CD4-positive, alpha-beta memory T cell (primary cell): ENCODE measurements around the gene TBC1D23. TPM values are rescaled to one million over a fixed set of nuclear protein-coding genes. Genes with fewer than 3 reads are reported as not detected.

ENCODE experiments used
- CTCF ChIA-PET: fragments of 350-600 bp; sonication (Branson Sonifier 250); formaldehyde crosslinking; loops from one replicate; lab custom pipeline; 2021; ENCODE audit warnings: inconsistent platforms; ENCODE audit not compliant: partially characterized antibody; lab: Charles Lee
- POLR2A ChIA-PET: fragments of 350-600 bp; sonication (Branson Sonifier 250); formaldehyde crosslinking; loops from one replicate; lab custom pipeline; 2021; ENCODE audit not compliant: partially characterized antibody; lab: Charles Lee
- DNase-seq, 5 donors: peaks; one replicate each; pipeline versions ENCODE4 v3.0.0 to v3.0.0-alpha.2; 2020 to 2022; ENCODE audit warnings: mixed read lengths in 1 of 5
- H3K27ac ChIP-seq: one replicate; pipeline ENCODE4 v1.7.0; 2013; ENCODE audit warnings: low read depth, low read length
- H3K27me3 ChIP-seq: 2 replicates; pipeline ENCODE4 v1.7.0; 2013; ENCODE audit warnings: mild to moderate bottlenecking, low read length, moderate library complexity; ENCODE audit not compliant: insufficient read depth
- H3K36me3 ChIP-seq: 2 replicates; pipeline ENCODE4 v1.7.0; 2013; ENCODE audit warnings: mild to moderate bottlenecking, low read length, moderate library complexity; ENCODE audit not compliant: insufficient read depth
- H3K4me1 ChIP-seq: 2 replicates; pipeline ENCODE4 v1.7.0; 2013; ENCODE audit warnings: mild to moderate bottlenecking, low read length, moderate library complexity; ENCODE audit not compliant: insufficient read depth
- H3K4me3 ChIP-seq, 2 donors: one replicate each; pipeline ENCODE4 v1.7.0; 2013; ENCODE audit warnings: low read length in 2 of 2, mild to moderate bottlenecking in 1 of 2
- H3K9me3 ChIP-seq, 2 donors: one replicate each; pipeline ENCODE4 v1.7.0; 2013; ENCODE audit warnings: low read length in 2 of 2, control low read depth in 1 of 2; ENCODE audit not compliant: control insufficient read depth in 1 of 2
- H3K27ac Mint-ChIP-seq, 7 donors: one replicate each; pipeline ENCODE4 v1.8.0; 2020 to 2021; ENCODE audit warnings: mixed read lengths in 7 of 7, mild to moderate bottlenecking in 6 of 7, inconsistent platforms in 3 of 7, moderate library complexity in 3 of 7
- H3K27me3 Mint-ChIP-seq, 2 donors: one replicate each; pipeline ENCODE4 v1.8.0; 2020 to 2021; ENCODE audit warnings: mixed read lengths in 2 of 2
- H3K36me3 Mint-ChIP-seq, 2 donors: one replicate each; pipeline ENCODE4 v1.8.0; 2020 to 2021; ENCODE audit warnings: mixed read lengths in 2 of 2, inconsistent platforms in 1 of 2, mild to moderate bottlenecking in 1 of 2
- H3K4me1 Mint-ChIP-seq, 4 donors: one replicate each; pipeline ENCODE4 v1.8.0; 2020 to 2021; ENCODE audit warnings: mixed read lengths in 4 of 4, mild to moderate bottlenecking in 1 of 4
- H3K4me3 Mint-ChIP-seq, 8 donors: one replicate each; pipeline ENCODE4 v1.8.0; 2020 to 2021; ENCODE audit warnings: mixed read lengths in 8 of 8, mild to moderate bottlenecking in 7 of 8, moderate library complexity in 6 of 8, inconsistent platforms in 3 of 8
- H3K9me3 Mint-ChIP-seq, 8 donors: one replicate each; pipeline ENCODE4 v1.8.0; 2020 to 2021; ENCODE audit warnings: mixed read lengths in 8 of 8, mild to moderate bottlenecking in 5 of 8, inconsistent platforms in 3 of 8, moderate library complexity in 1 of 8
- intact Hi-C: fragments of 100-400 bp; cut with micrococcal nuclease; formaldehyde crosslinking; loops from one replicate; pipeline ENCODE4 v1.15.1; 2023
- polyA plus RNA-seq, 2 donors: library from polyadenylated mRNA; unstranded; fragments of 300-500 nt; fragmentation: Illumina TruSeq; gene quantifications; one replicate each; pipeline ENCODE4 v1.2.3, GENCODE V29; 2021
- total RNA-seq, 2 experiments: library from RNA; stranded (reverse); gene quantifications; one replicate each; pipeline ENCODE4 v1.2.3, GENCODE V29; 2021

Gene TBC1D23
- total RNA-seq (10 to 100 TPM; 43.3 to 44.9 TPM), polyA plus RNA-seq (10 to 100 TPM; 13.9 to 19.0 TPM)

DNA sequence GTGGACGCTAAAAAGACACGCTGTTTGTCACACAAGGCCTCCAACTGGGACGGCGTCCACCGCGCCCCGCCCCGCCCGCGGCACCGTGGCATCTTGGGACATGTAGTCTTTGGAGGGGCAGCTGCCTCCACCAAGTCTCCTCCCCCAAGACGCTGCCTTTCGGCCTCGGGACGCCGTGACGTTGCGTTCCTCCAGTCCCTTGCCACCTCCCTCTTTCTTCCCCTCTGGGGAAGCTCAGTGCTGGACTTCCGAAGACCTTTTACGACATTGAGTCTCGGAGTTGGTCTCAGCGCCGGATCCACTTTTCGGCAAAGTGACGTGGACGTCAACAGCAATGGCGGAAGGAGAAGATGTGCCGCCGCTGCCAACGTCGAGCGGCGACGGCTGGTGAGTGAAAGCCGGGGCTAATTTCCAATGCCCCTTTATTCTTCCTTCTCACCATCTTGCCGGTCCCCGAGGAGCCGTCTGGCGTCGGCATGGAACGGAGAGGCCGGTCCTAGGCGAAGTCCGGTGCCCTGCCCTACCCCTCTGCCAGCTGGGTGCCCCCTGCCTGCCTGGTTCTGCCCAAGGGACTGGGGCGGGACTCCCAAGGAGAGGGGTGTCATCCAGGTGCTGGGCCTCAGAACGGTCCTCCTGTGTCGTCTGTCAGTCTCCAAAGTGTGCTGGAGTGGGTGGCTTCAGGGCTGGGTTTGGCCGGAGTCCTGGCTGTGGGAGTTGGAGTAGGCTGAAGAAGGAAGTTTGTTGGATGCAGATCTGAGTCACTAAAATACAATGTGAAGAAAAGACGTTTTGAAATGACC is at the start of gene TBC1D23:
TSS of gene TBC1D23 (plus strand) at position 308 of the 800 bp plus-strand sequence. CDS start at position 335, 27 bp downstream.
- CTCF ChIA-PET: interaction anchor here (0.9 to 2.0 kb wide), 6 partner anchors 8 to 452 kb away, joined by 3 to 6 read pairs (median 4); partner anchors contain the start of genes LNP1 and TOMM70

DNA sequence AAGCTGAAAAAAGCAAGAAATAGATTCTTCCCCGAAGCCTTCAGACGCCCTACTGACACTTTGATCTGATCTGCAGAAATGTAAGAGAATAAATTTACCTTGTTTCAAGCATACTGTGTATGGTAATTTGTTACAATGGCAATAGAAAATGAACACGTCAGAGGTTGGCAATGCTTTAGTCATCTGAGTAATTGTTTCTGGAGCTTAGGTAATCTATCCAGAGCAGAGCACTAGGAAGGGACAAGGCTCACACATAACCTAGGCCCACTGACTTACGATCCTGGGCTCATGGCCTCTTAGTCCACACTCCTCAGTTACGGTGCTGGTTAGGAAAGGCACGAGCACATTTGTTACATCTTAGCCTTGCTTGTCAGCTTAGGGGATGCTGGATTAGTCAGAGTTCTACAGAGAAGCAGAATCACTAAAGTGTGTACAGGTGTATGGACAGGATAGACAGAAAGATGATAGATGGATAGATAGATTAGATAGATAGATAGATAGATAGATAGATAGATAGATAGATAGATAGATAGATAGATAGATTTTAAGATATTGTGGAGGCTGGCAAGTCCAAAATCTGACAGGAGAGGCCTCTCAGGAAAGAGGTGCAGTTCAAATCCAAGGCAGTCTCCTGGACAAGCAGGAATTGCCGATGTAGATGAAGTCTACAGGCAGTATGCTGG is 46.8 kb upstream of the TBC1D23 start:
- ChIA-PET CTCF (no interaction called here), POLR2A (no interaction called here)
- Mint-ChIP-seq H3K4me3 (no peak overlapping the region), H3K36me3 (peaks cover 0 to 4% of the 10 kb centered on the region in 2 donors), H3K27ac (no peak overlapping the region), H3K4me1 (peaks cover 13 to 17% (median 16%) of the 10 kb centered on the region in 4 donors), H3K9me3 (peaks cover 0 to 7% (median 4%) of the 10 kb centered on the region in 8 donors), H3K27me3 (peaks cover 3 to 5% of the 10 kb centered on the region in 2 donors)
- intact Hi-C loops: no loop called here
- DNase-seq: peak in 1 of 5 donors; percentile 20
- Histone ChIP-seq H3K4me3 (no peak overlapping the region), H3K27ac (no peak overlapping the region), H3K9me3 (no peaks in the 10 kb centered on the region), H3K27me3 (no peaks in the 10 kb centered on the region), H3K4me1 (peaks cover 17% of the 10 kb centered on the region), H3K36me3 (no peaks in the 10 kb centered on the region)

More for the DNA sequence above, at the start of gene TBC1D23:
- intact Hi-C loops: loop anchor here (1.0 to 5.0 kb wide), 6 partner anchors 74 to 1739 kb away; partner anchors contain the start of genes CLDND1, CMSS1, LNP1 and NIT2
- no peaks in the 10 kb centered on the region for H3K9me3 Mint-ChIP-seq
- no peaks in the 10 kb centered on the region for H3K9me3 ChIP-seq
- H3K4me3 ChIP-seq: peak within 1 kb of the TSS; percentile 87 to 93
- H3K36me3 ChIP-seq: no peaks in the 10 kb centered on the region
- POLR2A ChIA-PET: interaction anchor here (0.5 to 3.2 kb wide), 19 partner anchors 9 to 1738 kb away, joined by 3 to 23 read pairs (median 3); partner anchors contain the start of genes CLDND1, CMSS1, LNP1 and NIT2
- no peaks in the 10 kb centered on the region for H3K27me3 ChIP-seq
- H3K27ac ChIP-seq: peak within 1 kb of the TSS; percentile 93
- peak within 1 kb of the TSS; percentile 90 to 100 (median 99) for H3K27ac Mint-ChIP-seq
- peak within 1 kb of the TSS; percentile 92 to 97 (median 94) for H3K4me3 Mint-ChIP-seq
- peak; percentile 95 to 99 (median 98) for DNase-seq
- H3K4me1 ChIP-seq: peaks cover 40% of the 10 kb centered on the region
- H3K27me3 Mint-ChIP-seq: no peaks in the 10 kb centered on the region
- peaks cover 40 to 63% (median 51%) of the 10 kb centered on the region in 4 donors for H3K4me1 Mint-ChIP-seq
- peaks cover 0 to 7% of the 10 kb centered on the region in 2 donors for H3K36me3 Mint-ChIP-seq

- H3K27ac Mint-ChIP-seq: no peak overlapping the region
- ChIA-PET CTCF (no interaction called here), POLR2A (no interaction called here)
- H3K27me3 ChIP-seq: no peaks in the 10 kb centered on the region
- no peaks in the 10 kb centered on the region for H3K9me3 ChIP-seq
- H3K4me1 Mint-ChIP-seq: peaks cover 13 to 17% (median 14%) of the 10 kb centered on the region in 4 donors
- H3K9me3 Mint-ChIP-seq: peaks cover 0 to 12% (median 9%) of the 10 kb centered on the region in 8 donors
- DNase-seq: no peak
- H3K27ac ChIP-seq: no peak overlapping the region
- H3K36me3 ChIP-seq: no peaks in the 10 kb centered on the region
- peaks cover 3 to 5% of the 10 kb centered on the region in 2 donors for H3K27me3 Mint-ChIP-seq
- intact Hi-C loops: no loop called here
- no peak overlapping the region for H3K4me3 ChIP-seq
- H3K4me1 ChIP-seq: peaks cover 15% of the 10 kb centered on the region
- no peak overlapping the region for H3K4me3 Mint-ChIP-seq
- H3K36me3 Mint-ChIP-seq: peaks cover 0 to 4% of the 10 kb centered on the region in 2 donors
These were observed 46.2 kb upstream of the TBC1D23 start for GRCh38 chr3:100214574-100214964.

- CTCF ChIA-PET: no interaction called here
- H3K4me1 Mint-ChIP-seq: no peaks in the 10 kb centered on the region
These were observed 44.1 kb upstream of the TBC1D23 start for GRCh38 chr3:100216713-100217112.

GRCh38 chr3:100221159-100221558 is 39.6 kb upstream of the TBC1D23 start:
- H3K36me3 Mint-ChIP-seq: no peaks in the 10 kb centered on the region
- CTCF ChIA-PET: no interaction called here
- POLR2A ChIA-PET: no interaction called here
- Histone ChIP-seq H3K9me3 (no peaks in the 10 kb centered on the region), H3K36me3 (no peaks in the 10 kb centered on the region), H3K27me3 (no peaks in the 10 kb centered on the region), H3K4me1 (no peaks in the 10 kb centered on the region), H3K27ac (no peak overlapping the region), H3K4me3 (no peak overlapping the region)
- peaks cover 2 to 5% of the 10 kb centered on the region in 2 donors for H3K27me3 Mint-ChIP-seq
- H3K4me3 Mint-ChIP-seq: no peak overlapping the region
- intact Hi-C loops: no loop called here
- H3K4me1 Mint-ChIP-seq: no peaks in the 10 kb centered on the region
- peaks cover 0 to 20% (median 11%) of the 10 kb centered on the region in 8 donors for H3K9me3 Mint-ChIP-seq
- H3K27ac Mint-ChIP-seq: no peak overlapping the region
- no peak for DNase-seq

More at GRCh38 chr3:100216713-100217112, 44.1 kb upstream of the TBC1D23 start:
- no peaks in the 10 kb centered on the region for H3K4me1 ChIP-seq
- POLR2A ChIA-PET: no interaction called here
- no peak overlapping the region for H3K27ac ChIP-seq
- H3K27me3 Mint-ChIP-seq: peaks cover 5 to 6% of the 10 kb centered on the region in 2 donors
- no peak for DNase-seq
- H3K4me3 ChIP-seq: no peak overlapping the region
- H3K27me3 ChIP-seq: no peaks in the 10 kb centered on the region
- H3K9me3 Mint-ChIP-seq: peaks cover 0 to 20% (median 10%) of the 10 kb centered on the region in 8 donors
- peaks cover 0 to 1% of the 10 kb centered on the region in 2 donors for H3K36me3 Mint-ChIP-seq
- H3K4me3 Mint-ChIP-seq: no peak overlapping the region
- H3K9me3 ChIP-seq: no peaks in the 10 kb centered on the region
- no peaks in the 10 kb centered on the region for H3K36me3 ChIP-seq
- intact Hi-C loops: no loop called here
- H3K27ac Mint-ChIP-seq: no peak overlapping the region

- peaks cover 0 to 6% (median 3%) of the 10 kb centered on the region in 8 donors for H3K9me3 Mint-ChIP-seq
- H3K4me1 ChIP-seq: no peaks in the 10 kb centered on the region
- H3K27ac ChIP-seq: no peak overlapping the region
- no peaks in the 10 kb centered on the region for H3K27me3 ChIP-seq
- ChIA-PET CTCF (no interaction called here), POLR2A (no interaction called here)
- H3K4me3 ChIP-seq: no peak overlapping the region
- DNase-seq: no peak
- H3K27ac Mint-ChIP-seq: no peak overlapping the region
- H3K36me3 Mint-ChIP-seq: no peaks in the 10 kb centered on the region
- no peaks in the 10 kb centered on the region for H3K9me3 ChIP-seq
- no peaks in the 10 kb centered on the region for H3K36me3 ChIP-seq
- intact Hi-C loops: no loop called here
- peaks cover 0 to 7% (median 2%) of the 10 kb centered on the region in 4 donors for H3K4me1 Mint-ChIP-seq
- peaks cover 0 to 2% of the 10 kb centered on the region in 2 donors for H3K27me3 Mint-ChIP-seq
- H3K4me3 Mint-ChIP-seq: no peak overlapping the region
These were observed 35.6 kb upstream of the TBC1D23 start for GRCh38 chr3:100225193-100225592.

- H3K27ac ChIP-seq: no peak overlapping the region
- H3K4me3 Mint-ChIP-seq: no peak overlapping the region
- POLR2A ChIA-PET: no interaction called here
- H3K36me3 Mint-ChIP-seq: no peaks in the 10 kb centered on the region
- CTCF ChIA-PET: no interaction called here
- no peak overlapping the region for H3K27ac Mint-ChIP-seq
- DNase-seq: no peak
- peaks cover 0 to 1% of the 10 kb centered on the region in 2 donors for H3K27me3 Mint-ChIP-seq
- no peaks in the 10 kb centered on the region for H3K4me1 ChIP-seq
- no peak overlapping the region for H3K4me3 ChIP-seq
- intact Hi-C loops: no loop called here
- H3K4me1 Mint-ChIP-seq: peaks cover 0 to 7% (median 2%) of the 10 kb centered on the region in 4 donors
- no peaks in the 10 kb centered on the region for H3K36me3 ChIP-seq
- no peaks in the 10 kb centered on the region for H3K9me3 ChIP-seq
- H3K9me3 Mint-ChIP-seq: peaks cover 0 to 5% (median 1%) of the 10 kb centered on the region in 8 donors
- no peaks in the 10 kb centered on the region for H3K27me3 ChIP-seq
These were observed 34.9 kb upstream of the TBC1D23 start for GRCh38 chr3:100225883-100226282.
